Vein endothelial cell (primary cell): ENCODE data around the gene TMEM259. TPM values are rescaled to one million over a fixed set of nuclear protein-coding genes. Genes with fewer than 3 reads are reported as not detected.

Experiments used
- small RNA-seq: library from RNA; depleted of rRNA; stranded (forward); fragments of <200 nt; gene quantifications from one replicate; pipeline ENCODE3, GENCODE V24; 2012
- total RNA-seq: library from RNA; depleted of rRNA; stranded (reverse); fragments of >200 nt; gene quantifications from 2 replicates; pipeline ENCODE4 v1.2.3, GENCODE V29; 2012

Gene TMEM259
- total RNA-seq, result 82.6 and 118 TPM in 2 replicates

GRCh38 chr19:1020868-1021425 is at the start of gene TMEM259:
TSS of gene TMEM259 (minus strand) at chr19:1021123. CDS start at chr19:1020996, 127 bp downstream.

GRCh38 chr19:1066748-1067340 is 45.9 kb upstream of the TMEM259 start, which contains the start of gene ARHGAP45:
TSS of gene ARHGAP45 (plus strand) at chr19:1067167. CDS start at chr19:1067406, 239 bp downstream.

GRCh38 chr19:1039646-1040475 is 18.9 kb upstream of the TMEM259 start, which contains the start of gene ABCA7:
TSS of gene ABCA7 (plus strand) at chr19:1040107. CDS start at chr19:1041362, 1,255 bp downstream.

GRCh38 chr19:1025960-1026782 is 5.2 kb upstream of the TMEM259 start, which contains the start of gene CNN2:
TSS of gene CNN2 (plus strand) at chr19:1026608. CDS start at chr19:1026662, 54 bp downstream.

GRCh38 chr19:1000095-1000494 is 20.8 kb downstream of the TMEM259 start, which contains the start of gene GRIN3B:
TSS of gene GRIN3B (plus strand) at chr19:1000419. CDS start at chr19:1000438, 19 bp downstream.

GRCh38 chr19:984165-984967 is 36.6 kb downstream of the TMEM259 start, which contains the start of gene WDR18:
TSS of gene WDR18 (plus strand) at chr19:984345. CDS start at chr19:984354, 9 bp downstream.

Small RNA genes within 50 kb of the gene (small RNA-seq; reads per million reads assigned to genes)
- 6.9 reads per million, percentile 94 among the genes with 10 or more reads in this experiment for gene RNU6-2

Other genes starting within 250 kb of the TMEM259 start
- 242 and 257 TPM in 2 replicates for gene PTBP1, start 223.7 kb downstream of the TMEM259 start, total RNA-seq
- 0.48 and 1.3 TPM in 2 replicates for gene PLPPR3, start 199.2 kb downstream of the TMEM259 start, total RNA-seq
- not detected in 2 replicates for gene AZU1, start 193.3 kb downstream of the TMEM259 start, total RNA-seq
- gene PRTN3, start 180.1 kb downstream of the TMEM259 start, total RNA-seq, result not detected in 2 replicates
- not detected in 2 replicates for gene ELANE, start 168.8 kb downstream of the TMEM259 start, total RNA-seq
- 0.38 and 0.65 TPM in 2 replicates for gene CFD, start 161.5 kb downstream of the TMEM259 start, total RNA-seq
- 30.2 and 32.3 TPM in 2 replicates for gene MED16, start 127.9 kb downstream of the TMEM259 start, total RNA-seq
- not detected in 2 replicates for gene RNU6-9, start 127.6 kb downstream of the TMEM259 start, total RNA-seq
- 47.7 and 60.4 TPM in 2 replicates for gene R3HDM4, start 107.9 kb downstream of the TMEM259 start, total RNA-seq
- not detected in 2 replicates for gene KISS1R, start 103.8 kb downstream of the TMEM259 start, total RNA-seq
- gene ARID3A, start 95.1 kb downstream of the TMEM259 start, total RNA-seq, result 8.2 and 14.5 TPM in 2 replicates
- 74.6 and 116 TPM in 2 replicates for gene WDR18, start 36.8 kb downstream of the TMEM259 start, total RNA-seq
- gene GRIN3B, start 20.7 kb downstream of the TMEM259 start, total RNA-seq, result 1.2 and 4.2 TPM in 2 replicates
- gene RNU6-2, start 399 bp upstream of the TMEM259 start, total RNA-seq, result not detected in 2 replicates
- gene CNN2, start 5.5 kb upstream of the TMEM259 start, total RNA-seq, result 249 and 315 TPM in 2 replicates
- 7.6 and 10.1 TPM in 2 replicates for gene ABCA7, start 19.0 kb upstream of the TMEM259 start, total RNA-seq
- gene ARHGAP45, start 46.0 kb upstream of the TMEM259 start, total RNA-seq, result 13.1 and 17.6 TPM in 2 replicates
- gene POLR2E, start 74.3 kb upstream of the TMEM259 start, total RNA-seq, result 148 and 173 TPM in 2 replicates
- gene GPX4, start 82.9 kb upstream of the TMEM259 start, total RNA-seq, result 418 and 553 TPM in 2 replicates
- gene SBNO2, start 153.1 kb upstream of the TMEM259 start, total RNA-seq, result 38.4 and 40.5 TPM in 2 replicates
- gene STK11, start 184.7 kb upstream of the TMEM259 start, total RNA-seq, result 71.0 and 85.6 TPM in 2 replicates
- 6.4 and 7.2 TPM in 2 replicates for gene CBARP, start 216.9 kb upstream of the TMEM259 start, total RNA-seq
- 18.0 and 24.8 TPM in 2 replicates for gene ATP5F1D, start 220.6 kb upstream of the TMEM259 start, total RNA-seq
- 23.3 and 24.8 TPM in 2 replicates for gene MIDN, start 227.5 kb upstream of the TMEM259 start, total RNA-seq
- gene CIRBP, start 248.2 kb upstream of the TMEM259 start, total RNA-seq, result 308 and 317 TPM in 2 replicates